ENCODE data around the gene TCERG1L. TPM values are rescaled to one million over a fixed set of nuclear protein-coding genes. Genes with fewer than 3 reads are reported as not detected.

The TCERG1L gene
- total RNA-seq, 1 experiment from 2014 or later, result 1.5 TPM

DNA sequence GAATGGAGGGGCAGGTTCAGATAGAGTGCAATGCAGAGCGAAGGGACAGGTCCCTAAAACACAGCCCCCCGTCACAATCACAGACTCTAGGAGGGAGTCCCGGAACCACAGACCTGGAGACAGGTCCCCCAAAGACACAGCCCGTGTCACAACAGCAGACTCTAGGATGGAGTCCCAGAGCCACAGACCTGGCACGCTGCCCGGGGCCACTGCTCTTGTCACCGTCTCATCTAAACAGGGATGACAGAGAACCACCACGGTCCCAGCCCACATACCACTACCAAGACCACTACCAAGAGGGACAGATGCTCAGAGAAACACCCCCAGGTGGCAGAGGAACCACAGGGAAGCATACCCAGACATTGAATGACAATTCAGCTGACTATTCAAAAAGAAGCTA, 183.9 kb downstream of the TCERG1L start:
- TF ChIP-seq ZNF423 (CRISPR knock-in tag; IDR thresholded peaks at IDR 0.05), result no peak
- no peak for TF ChIP-seq ZNF232 (CRISPR knock-in tag; IDR thresholded peaks at IDR 0.05)
- no peak for TF ChIP-seq GTF2I (CRISPR knock-in tag; conservative IDR thresholded peaks at IDR 0.05)
- no peak for TF ChIP-seq FOXJ3 (CRISPR knock-in tag; IDR thresholded peaks at IDR 0.05; ENCODE audit: borderline replicate concordance)
- TF ChIP-seq, protein P1, sequence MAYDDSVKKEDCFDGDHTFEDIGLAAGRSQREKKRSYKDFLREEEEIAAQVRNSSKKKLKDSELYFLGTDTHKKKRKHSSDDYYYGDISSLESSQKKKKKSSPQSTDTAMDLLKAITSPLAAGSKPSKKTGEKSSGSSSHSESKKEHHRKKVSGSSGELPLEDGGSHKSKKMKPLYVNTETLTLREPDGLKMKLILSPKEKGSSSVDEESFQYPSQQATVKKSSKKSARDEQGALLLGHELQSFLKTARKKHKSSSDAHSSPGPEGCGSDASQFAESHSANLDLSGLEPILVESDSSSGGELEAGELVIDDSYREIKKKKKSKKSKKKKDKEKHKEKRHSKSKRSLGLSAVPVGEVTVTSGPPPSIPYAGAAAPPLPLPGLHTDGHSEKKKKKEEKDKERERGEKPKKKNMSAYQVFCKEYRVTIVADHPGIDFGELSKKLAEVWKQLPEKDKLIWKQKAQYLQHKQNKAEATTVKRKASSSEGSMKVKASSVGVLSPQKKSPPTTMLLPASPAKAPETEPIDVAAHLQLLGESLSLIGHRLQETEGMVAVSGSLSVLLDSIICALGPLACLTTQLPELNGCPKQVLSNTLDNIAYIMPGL (CRISPR knock-in tag; IDR thresholded peaks at IDR 0.05), result no peak
- TF ChIP-seq ZNF671 (CRISPR knock-in tag; IDR thresholded peaks at IDR 0.05), result no peak
- TF ChIP-seq, protein P2, sequence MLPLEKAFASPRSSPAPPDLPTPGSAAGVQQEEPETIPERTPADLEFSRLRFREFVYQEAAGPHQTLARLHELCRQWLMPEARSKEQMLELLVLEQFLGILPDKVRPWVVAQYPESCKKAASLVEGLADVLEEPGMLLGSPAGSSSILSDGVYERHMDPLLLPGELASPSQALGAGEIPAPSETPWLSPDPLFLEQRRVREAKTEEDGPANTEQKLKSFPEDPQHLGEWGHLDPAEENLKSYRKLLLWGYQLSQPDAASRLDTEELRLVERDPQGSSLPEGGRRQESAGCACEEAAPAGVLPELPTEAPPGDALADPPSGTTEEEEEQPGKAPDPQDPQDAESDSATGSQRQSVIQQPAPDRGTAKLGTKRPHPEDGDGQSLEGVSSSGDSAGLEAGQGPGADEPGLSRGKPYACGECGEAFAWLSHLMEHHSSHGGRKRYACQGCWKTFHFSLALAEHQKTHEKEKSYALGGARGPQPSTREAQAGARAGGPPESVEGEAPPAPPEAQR (CRISPR knock-in tag; IDR thresholded peaks at IDR 0.05), result no peak
- Mint-ChIP-seq H3K27me3 (ENCODE audit: low read depth) (peaks cover 3% of the 10 kb centered on the region), H3K4me3 (no peak overlapping the region), H3K36me3 (peaks cover 77% of the 10 kb centered on the region), H3K4me1 (peaks cover 8% of the 10 kb centered on the region), H3K27ac (no peak overlapping the region), H3K9me3 (peaks cover 76% of the 10 kb centered on the region)
- ChIA-PET CTCF (no interaction called here), POLR2A (no interaction called here)
- ATAC-seq (no peak), DNase-seq (ENCODE audit: low spot score) (no peak)

DNA sequence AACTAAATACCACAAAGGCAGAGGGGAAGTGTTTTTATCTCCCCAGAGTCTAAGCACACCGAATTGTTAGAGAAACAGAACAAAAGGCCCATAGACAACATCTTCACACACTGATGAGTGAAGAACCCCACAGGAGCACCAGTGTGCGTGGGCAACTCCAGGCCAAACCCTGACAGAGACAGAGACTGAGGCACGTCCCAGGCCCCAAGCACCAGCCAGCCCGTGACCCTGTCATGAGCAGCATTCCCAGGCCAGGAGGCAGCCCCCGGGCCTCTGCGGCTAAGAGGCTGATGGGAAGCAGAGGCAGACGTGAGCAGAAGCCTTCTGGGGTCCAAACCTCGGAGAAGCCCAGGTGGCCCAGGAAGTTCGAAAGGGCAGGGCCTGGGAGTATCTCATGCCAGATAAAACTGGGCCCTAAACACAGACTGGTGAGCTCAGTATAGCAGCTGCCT, 184.4 kb downstream of the TCERG1L start:
- peaks cover 77% of the 10 kb centered on the region for H3K36me3 Mint-ChIP-seq
- ChIA-PET POLR2A (no interaction called here), CTCF (no interaction called here)
- H3K4me3 Mint-ChIP-seq, result no peak overlapping the region
- TF ChIP-seq IRF2 (CRISPR knock-in tag; IDR thresholded peaks at IDR 0.05; ENCODE audit: borderline replicate concordance, low read depth), result no peak
- no peak for TF ChIP-seq CREM (CRISPR knock-in tag; IDR thresholded peaks at IDR 0.05)
- no peak for TF ChIP-seq NFE2L1 (CRISPR knock-in tag; IDR thresholded peaks at IDR 0.05)
- TF ChIP-seq, protein P3, sequence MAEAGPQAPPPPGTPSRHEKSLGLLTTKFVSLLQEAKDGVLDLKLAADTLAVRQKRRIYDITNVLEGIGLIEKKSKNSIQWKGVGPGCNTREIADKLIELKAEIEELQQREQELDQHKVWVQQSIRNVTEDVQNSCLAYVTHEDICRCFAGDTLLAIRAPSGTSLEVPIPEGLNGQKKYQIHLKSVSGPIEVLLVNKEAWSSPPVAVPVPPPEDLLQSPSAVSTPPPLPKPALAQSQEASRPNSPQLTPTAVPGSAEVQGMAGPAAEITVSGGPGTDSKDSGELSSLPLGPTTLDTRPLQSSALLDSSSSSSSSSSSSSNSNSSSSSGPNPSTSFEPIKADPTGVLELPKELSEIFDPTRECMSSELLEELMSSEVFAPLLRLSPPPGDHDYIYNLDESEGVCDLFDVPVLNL (CRISPR knock-in tag; IDR thresholded peaks at IDR 0.05; ENCODE audit: borderline replicate concordance, low read depth), result no peak
- TF ChIP-seq, protein P4, sequence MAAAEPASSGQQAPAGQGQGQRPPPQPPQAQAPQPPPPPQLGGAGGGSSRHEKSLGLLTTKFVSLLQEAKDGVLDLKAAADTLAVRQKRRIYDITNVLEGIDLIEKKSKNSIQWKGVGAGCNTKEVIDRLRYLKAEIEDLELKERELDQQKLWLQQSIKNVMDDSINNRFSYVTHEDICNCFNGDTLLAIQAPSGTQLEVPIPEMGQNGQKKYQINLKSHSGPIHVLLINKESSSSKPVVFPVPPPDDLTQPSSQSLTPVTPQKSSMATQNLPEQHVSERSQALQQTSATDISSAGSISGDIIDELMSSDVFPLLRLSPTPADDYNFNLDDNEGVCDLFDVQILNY (CRISPR knock-in tag; IDR thresholded peaks at IDR 0.05), result no peak
- no peak for TF ChIP-seq KAT7 (CRISPR knock-in tag; IDR thresholded peaks at IDR 0.05; ENCODE audit: borderline replicate concordance)
- TF ChIP-seq NR3C1 (CRISPR knock-in tag; conservative IDR thresholded peaks at IDR 0.05; ENCODE audit: low read depth), result no peak
- no peak for TF ChIP-seq ZNF219 (CRISPR knock-in tag; IDR thresholded peaks at IDR 0.05; ENCODE audit: borderline replicate concordance)
- TF ChIP-seq, protein P5, sequence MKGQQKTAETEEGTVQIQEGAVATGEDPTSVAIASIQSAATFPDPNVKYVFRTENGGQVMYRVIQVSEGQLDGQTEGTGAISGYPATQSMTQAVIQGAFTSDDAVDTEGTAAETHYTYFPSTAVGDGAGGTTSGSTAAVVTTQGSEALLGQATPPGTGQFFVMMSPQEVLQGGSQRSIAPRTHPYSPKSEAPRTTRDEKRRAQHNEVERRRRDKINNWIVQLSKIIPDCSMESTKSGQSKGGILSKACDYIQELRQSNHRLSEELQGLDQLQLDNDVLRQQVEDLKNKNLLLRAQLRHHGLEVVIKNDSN (CRISPR knock-in tag; IDR thresholded peaks at IDR 0.05), result no peak
- TF ChIP-seq, protein P6, sequence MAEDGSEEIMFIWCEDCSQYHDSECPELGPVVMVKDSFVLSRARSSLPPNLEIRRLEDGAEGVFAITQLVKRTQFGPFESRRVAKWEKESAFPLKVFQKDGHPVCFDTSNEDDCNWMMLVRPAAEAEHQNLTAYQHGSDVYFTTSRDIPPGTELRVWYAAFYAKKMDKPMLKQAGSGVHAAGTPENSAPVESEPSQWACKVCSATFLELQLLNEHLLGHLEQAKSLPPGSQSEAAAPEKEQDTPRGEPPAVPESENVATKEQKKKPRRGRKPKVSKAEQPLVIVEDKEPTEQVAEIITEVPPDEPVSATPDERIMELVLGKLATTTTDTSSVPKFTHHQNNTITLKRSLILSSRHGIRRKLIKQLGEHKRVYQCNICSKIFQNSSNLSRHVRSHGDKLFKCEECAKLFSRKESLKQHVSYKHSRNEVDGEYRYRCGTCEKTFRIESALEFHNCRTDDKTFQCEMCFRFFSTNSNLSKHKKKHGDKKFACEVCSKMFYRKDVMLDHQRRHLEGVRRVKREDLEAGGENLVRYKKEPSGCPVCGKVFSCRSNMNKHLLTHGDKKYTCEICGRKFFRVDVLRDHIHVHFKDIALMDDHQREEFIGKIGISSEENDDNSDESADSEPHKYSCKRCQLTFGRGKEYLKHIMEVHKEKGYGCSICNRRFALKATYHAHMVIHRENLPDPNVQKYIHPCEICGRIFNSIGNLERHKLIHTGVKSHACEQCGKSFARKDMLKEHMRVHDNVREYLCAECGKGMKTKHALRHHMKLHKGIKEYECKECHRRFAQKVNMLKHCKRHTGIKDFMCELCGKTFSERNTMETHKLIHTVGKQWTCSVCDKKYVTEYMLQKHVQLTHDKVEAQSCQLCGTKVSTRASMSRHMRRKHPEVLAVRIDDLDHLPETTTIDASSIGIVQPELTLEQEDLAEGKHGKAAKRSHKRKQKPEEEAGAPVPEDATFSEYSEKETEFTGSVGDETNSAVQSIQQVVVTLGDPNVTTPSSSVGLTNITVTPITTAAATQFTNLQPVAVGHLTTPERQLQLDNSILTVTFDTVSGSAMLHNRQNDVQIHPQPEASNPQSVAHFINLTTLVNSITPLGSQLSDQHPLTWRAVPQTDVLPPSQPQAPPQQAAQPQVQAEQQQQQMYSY (CRISPR knock-in tag; IDR thresholded peaks at IDR 0.05), result no peak
- TF ChIP-seq ETV6 (CRISPR knock-in tag; IDR thresholded peaks at IDR 0.05), result no peak
- no peak for ATAC-seq
- peaks cover 76% of the 10 kb centered on the region for H3K9me3 Mint-ChIP-seq
- peaks cover 8% of the 10 kb centered on the region for H3K4me1 Mint-ChIP-seq
- H3K27ac Mint-ChIP-seq, result no peak overlapping the region
- peaks cover 3% of the 10 kb centered on the region for H3K27me3 Mint-ChIP-seq (ENCODE audit: low read depth)
- DNase-seq (ENCODE audit: low spot score), result no peak

All from WTC11 (cell line).